ENCODE data around the gene RINL. TPM values are rescaled to one million over a fixed set of nuclear protein-coding genes. Genes with fewer than 3 reads are reported as not detected.
"Not testable (repeated sequence)": the region's sequence is repeated elsewhere in the genome, so short reads cannot be mapped to it uniquely, and the experiment has no call there.

The RINL gene
- total RNA-seq, 1 donor from 2014 or later = 3.3 TPM

DNA sequence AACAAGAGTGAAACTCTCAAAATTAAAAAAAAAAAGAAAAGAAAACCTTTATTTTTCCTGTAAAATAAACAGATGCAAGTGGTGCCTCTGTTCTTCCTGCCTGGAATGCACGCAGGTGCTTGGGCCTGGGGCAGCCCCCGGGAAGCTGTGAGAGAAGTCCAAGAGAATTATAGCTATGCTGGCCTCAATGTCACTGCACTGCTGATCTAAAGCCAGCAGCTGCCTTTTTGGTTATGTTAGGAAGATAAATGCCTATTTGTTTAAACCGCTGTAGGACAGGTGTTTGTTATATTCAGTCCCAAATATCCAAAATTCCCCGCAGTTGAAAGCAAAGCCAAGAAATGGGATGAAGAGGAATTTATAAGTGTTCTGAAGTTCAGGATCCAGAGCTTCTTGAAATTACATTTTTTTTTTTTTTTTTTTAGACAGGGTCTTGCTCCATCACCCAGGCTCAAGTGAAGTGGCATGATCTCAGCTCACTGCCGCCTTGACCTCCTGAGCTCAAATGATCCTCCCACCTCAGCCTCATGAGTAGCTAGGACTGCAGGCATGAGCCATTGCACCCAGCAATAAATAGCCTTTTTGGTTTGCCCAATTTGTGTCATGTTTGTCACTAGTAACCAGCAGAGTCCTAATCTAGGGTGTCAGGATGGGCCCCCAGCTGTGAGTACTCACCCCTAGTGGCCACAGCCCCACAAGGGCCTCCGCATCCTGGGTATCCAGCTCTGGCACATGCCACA, 2.2 kb downstream of the RINL start:
- Mint-ChIP-seq H3K36me3 (peaks cover 2% of the 10 kb centered on the region), H3K27me3 (ENCODE audit: low read depth) (no peaks in the 10 kb centered on the region), H3K4me3 (no peak overlapping the region), H3K27ac (no peak overlapping the region), H3K4me1 (peaks cover 8% of the 10 kb centered on the region), H3K9me3 (no peaks in the 10 kb centered on the region)
- TF ChIP-seq, protein P1, sequence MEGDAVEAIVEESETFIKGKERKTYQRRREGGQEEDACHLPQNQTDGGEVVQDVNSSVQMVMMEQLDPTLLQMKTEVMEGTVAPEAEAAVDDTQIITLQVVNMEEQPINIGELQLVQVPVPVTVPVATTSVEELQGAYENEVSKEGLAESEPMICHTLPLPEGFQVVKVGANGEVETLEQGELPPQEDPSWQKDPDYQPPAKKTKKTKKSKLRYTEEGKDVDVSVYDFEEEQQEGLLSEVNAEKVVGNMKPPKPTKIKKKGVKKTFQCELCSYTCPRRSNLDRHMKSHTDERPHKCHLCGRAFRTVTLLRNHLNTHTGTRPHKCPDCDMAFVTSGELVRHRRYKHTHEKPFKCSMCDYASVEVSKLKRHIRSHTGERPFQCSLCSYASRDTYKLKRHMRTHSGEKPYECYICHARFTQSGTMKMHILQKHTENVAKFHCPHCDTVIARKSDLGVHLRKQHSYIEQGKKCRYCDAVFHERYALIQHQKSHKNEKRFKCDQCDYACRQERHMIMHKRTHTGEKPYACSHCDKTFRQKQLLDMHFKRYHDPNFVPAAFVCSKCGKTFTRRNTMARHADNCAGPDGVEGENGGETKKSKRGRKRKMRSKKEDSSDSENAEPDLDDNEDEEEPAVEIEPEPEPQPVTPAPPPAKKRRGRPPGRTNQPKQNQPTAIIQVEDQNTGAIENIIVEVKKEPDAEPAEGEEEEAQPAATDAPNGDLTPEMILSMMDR (IDR thresholded peaks at IDR 0.05; ENCODE audit: unreplicated experiment) = no peak
- DNase-seq (ENCODE audit: low spot score in 2 of 2, unreplicated experiment in 2 of 2) = no peak

DNA sequence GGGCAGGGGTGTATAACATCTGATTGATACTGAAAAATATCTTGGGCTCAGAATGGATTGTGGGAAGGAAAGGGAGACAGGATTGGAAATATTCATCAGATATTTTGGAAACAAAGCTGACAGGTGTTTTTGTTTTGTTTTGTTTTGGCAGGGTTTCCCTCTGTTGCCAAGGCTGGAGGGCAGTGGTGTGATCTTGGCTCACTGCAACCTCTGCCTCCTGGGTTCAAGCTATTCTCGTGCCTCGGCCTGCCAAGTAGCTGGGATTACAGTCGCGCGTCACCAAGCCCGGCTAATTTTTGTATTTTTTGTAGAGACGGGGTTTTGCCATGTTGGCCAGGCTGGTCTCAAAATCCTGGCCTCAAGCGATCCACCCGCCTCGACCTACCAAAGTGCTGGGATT, 4.7 kb downstream of the RINL start:
- DNase-seq (ENCODE audit: low spot score in 2 of 2, unreplicated experiment in 2 of 2); H3K36me3 Mint-ChIP-seq; H3K9me3 Mint-ChIP-seq; H3K27ac Mint-ChIP-seq; H3K4me3 Mint-ChIP-seq: not testable (repeated sequence)
- Mint-ChIP-seq H3K4me1 (peaks cover 14% of the 10 kb centered on the region), H3K27me3 (ENCODE audit: low read depth) (peaks cover 16% of the 10 kb centered on the region)

DNA sequence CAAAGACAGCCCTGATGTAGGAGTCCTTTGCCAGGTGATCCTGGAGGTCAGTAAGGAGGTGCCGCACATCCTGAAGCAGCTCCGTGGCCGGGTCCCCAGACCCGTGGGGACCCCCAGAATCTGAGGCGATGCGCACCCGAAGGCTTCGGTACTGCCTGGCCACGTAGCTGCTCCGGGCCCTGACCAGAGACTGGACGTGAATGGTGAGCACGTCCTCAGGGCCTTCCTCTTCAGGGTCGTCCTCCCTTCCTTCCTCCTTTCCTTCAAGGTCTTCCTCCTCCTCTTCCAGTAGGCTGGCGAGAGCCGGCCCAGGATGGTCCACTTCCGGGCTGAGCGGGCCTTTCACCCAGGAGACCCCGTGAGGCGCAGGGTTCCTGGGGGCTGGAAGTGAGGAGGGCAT, 7.5 kb downstream of the RINL start:
- DNase-seq (ENCODE audit: low spot score in 2 of 2, unreplicated experiment in 2 of 2) = no peak
- Mint-ChIP-seq H3K27me3 (ENCODE audit: low read depth) (peaks cover 24% of the 10 kb centered on the region), H3K27ac (no peak overlapping the region), H3K9me3 (no peaks in the 10 kb centered on the region), H3K4me1 (peaks cover 6% of the 10 kb centered on the region), H3K36me3 (no peaks in the 10 kb centered on the region), H3K4me3 (peak overlapping the region; percentile 47)
- TF ChIP-seq, protein P1 (IDR thresholded peaks at IDR 0.05; ENCODE audit: unreplicated experiment) = no peak

DNA sequence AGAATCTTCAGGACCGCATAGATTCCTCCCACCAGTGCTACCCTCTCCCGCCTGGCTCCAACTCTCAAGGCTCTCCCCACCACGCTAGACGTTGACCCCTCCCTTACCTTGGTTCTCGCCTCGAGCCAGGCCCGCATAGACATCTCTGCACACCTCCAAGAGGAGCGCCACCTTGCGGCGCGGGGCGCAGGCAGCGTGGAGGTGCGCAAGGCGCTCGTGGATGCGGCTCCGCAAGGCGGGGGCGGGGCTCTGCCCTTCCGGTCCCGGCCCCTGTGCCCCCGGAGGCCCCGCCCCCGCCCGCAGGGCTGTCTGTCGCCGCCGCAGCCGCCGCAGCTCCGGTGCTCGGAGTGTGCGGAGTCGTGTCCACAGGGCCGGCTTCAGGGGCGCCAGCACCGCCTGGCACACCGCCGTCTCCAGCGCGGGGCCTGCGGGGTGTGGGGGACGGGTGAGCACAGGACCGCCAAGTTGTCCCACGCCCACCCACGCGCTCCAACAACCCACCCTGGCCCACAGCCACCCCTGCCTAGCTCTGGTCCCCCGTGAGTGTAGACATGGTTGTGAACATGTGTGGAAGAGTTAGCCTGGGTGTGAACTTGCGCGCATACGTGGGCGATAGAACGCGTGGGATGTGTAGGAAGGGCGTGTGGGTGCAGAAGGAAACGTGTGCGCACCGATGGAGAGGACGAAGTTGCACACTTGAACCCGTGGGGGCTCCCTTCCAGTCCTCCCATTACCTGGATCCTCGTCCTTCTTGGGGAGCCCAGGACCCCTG, 8.1 kb downstream of the RINL start:
- Mint-ChIP-seq H3K4me1 (peaks cover 6% of the 10 kb centered on the region), H3K27me3 (ENCODE audit: low read depth) (peaks cover 29% of the 10 kb centered on the region), H3K27ac (no peak overlapping the region), H3K4me3 (peak overlapping the region; percentile 62), H3K36me3 (no peaks in the 10 kb centered on the region), H3K9me3 (no peaks in the 10 kb centered on the region)
- DNase-seq (ENCODE audit: low spot score in 2 of 2, unreplicated experiment in 2 of 2) = peak; percentile 44 to 75
- TF ChIP-seq, protein P1 (IDR thresholded peaks at IDR 0.05; ENCODE audit: unreplicated experiment) = peak; percentile 69

DNA sequence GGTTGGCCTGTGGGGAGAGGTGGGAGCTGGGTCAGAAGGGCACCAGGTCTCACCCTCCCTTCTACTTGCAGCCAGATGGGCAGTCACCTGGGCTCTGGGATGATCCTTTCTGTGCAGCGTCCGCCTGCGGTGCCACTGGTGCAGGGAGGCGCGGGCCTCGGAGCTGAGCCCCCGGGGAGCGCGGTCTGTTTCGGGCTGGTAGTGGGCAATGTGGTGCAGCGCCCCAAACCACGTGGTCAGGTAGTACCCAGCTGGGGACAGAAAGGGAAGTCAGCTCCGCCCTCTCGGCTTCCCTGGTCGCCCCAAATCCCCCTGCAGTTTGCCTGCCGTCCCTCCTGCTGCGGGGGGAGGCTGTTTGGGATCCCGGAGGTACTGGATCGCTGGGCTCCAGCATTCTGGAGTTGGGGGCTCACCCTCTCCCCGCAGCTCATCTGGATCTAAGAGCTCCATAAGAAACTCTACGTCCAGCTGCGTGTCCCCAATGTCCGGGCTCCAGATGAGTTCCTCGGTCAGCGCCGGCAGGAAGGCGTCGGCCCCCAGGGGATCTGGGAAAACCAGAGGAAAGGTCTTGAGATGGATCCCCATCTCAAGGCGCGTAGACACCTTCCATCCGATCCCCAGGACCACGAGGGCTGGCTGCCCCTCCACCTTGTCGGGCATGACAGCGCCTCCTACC, 8.8 kb downstream of the RINL start:
- no peak overlapping the region for H3K27ac Mint-ChIP-seq
- H3K36me3 Mint-ChIP-seq = no peaks in the 10 kb centered on the region
- peaks cover 6% of the 10 kb centered on the region for H3K4me1 Mint-ChIP-seq
- H3K27me3 Mint-ChIP-seq (ENCODE audit: low read depth) = peaks cover 37% of the 10 kb centered on the region
- no peak for DNase-seq (ENCODE audit: low spot score in 2 of 2, unreplicated experiment in 2 of 2)
- no peaks in the 10 kb centered on the region for H3K9me3 Mint-ChIP-seq
- H3K4me3 Mint-ChIP-seq = peak overlapping the region; percentile 62
- TF ChIP-seq, protein P1 (IDR thresholded peaks at IDR 0.05; ENCODE audit: unreplicated experiment) = no peak

DNA sequence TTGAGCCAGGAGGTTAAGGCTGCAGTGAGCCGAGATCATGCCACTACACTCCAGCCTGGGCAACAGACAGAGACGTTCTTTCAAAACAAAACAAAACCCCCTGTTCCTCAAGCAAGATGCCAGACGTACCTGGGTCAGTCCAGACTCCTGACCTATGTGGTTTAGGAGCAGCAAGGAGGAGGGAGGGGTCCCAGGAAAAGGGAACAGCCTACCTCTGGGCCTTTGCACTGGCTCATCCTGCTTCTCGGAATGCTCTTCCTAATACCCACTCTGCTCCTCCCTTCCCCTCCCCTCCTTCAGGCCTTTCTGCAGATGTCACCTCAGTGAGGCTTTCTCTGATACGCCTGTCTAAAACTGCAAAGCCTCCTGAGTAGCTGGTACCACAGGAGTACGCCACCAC, 9.5 kb downstream of the RINL start:
- Mint-ChIP-seq H3K9me3 (no peaks in the 10 kb centered on the region), H3K27ac (no peak overlapping the region), H3K27me3 (ENCODE audit: low read depth) (peaks cover 37% of the 10 kb centered on the region), H3K36me3 (no peaks in the 10 kb centered on the region), H3K4me3 (no peak overlapping the region), H3K4me1 (peaks cover 6% of the 10 kb centered on the region)
- TF ChIP-seq, protein P1 (IDR thresholded peaks at IDR 0.05; ENCODE audit: unreplicated experiment) = no peak
- no peak for DNase-seq (ENCODE audit: low spot score in 2 of 2, unreplicated experiment in 2 of 2)

Measured in mesothelial cell of epicardium (in vitro differentiated cells).